ENCODE data around the gene FARP2.
"Not testable (repeated sequence)": the region's sequence is repeated elsewhere in the genome, so short reads cannot be mapped to it uniquely, and the experiment has no call there.

FARP2 gene

GRCh38 chr2:241525818-241526780 lies 170.0 kb downstream of the FARP2 start:
- H2AFZ ChIP-seq (ENCODE audit: low read length); H3K27ac ChIP-seq (replicated peaks; ENCODE audit: low read length); H3K14ac ChIP-seq (ENCODE audit: low read length); H3K79me1 ChIP-seq (ENCODE audit: low read depth, low read length); H3K9me3 ChIP-seq (replicated peaks in 1 of 2; ENCODE audit: control insufficient read depth in 2 of 2, insufficient read depth in 1 of 2, low read depth in 1 of 2, low read length in 2 of 2); H3K4me3 ChIP-seq (ENCODE audit: low read length in 2 of 2); H2BK120ac ChIP-seq (ENCODE audit: low read depth, low read length); H2BK15ac ChIP-seq (ENCODE audit: low read length); H3K23ac ChIP-seq (ENCODE audit: low read depth, low read length, poor library complexity); H3K4me1 ChIP-seq (ENCODE audit: control insufficient read depth in 2 of 2, insufficient read depth in 1 of 2, low read depth in 1 of 2, low read length in 2 of 2); H4K91ac ChIP-seq (ENCODE audit: low read depth, low read length, poor library complexity); H2BK5ac ChIP-seq (ENCODE audit: low read length); DNase-seq (ENCODE audit: low spot score); H2AK5ac ChIP-seq (ENCODE audit: low read depth, low read length); H3K4me2 ChIP-seq (ENCODE audit: insufficient read depth, low read length, poor library complexity, severe bottlenecking); H3K4ac ChIP-seq (ENCODE audit: low read length); H3K36me3 ChIP-seq (replicated peaks in 1 of 2; ENCODE audit: control insufficient read depth in 2 of 2, insufficient read depth in 2 of 2, low read length in 2 of 2); H3K18ac ChIP-seq (ENCODE audit: low read length); H2BK12ac ChIP-seq (ENCODE audit: low read length); H3K9ac ChIP-seq (ENCODE audit: low read depth, low read length, poor library complexity); H4K8ac ChIP-seq (ENCODE audit: low read depth, low read length); H3K27me3 ChIP-seq (ENCODE audit: control insufficient read depth in 3 of 3, insufficient read depth in 3 of 3, low read depth in 1 of 3, low read length in 3 of 3): not testable (repeated sequence)
- WGBS, 2 donors (ENCODE audit: extremely low coverage in 2 of 2, insufficient read length in 2 of 2, insufficient replicate concordance in 1 of 2), result no CpG with 5 or more reads among the region's 31 CpGs

- Histone ChIP-seq H2BK120ac (ENCODE audit: low read depth, low read length) (no peak overlapping the region), H3K23ac (ENCODE audit: low read depth, low read length, poor library complexity) (no peak overlapping the region), H3K4ac (ENCODE audit: low read length) (no peak overlapping the region), H3K4me2 (ENCODE audit: insufficient read depth, low read length, poor library complexity, severe bottlenecking) (no peak overlapping the region), H3K27ac (replicated peaks; ENCODE audit: low read length) (no peak overlapping the region), H3K4me3 (ENCODE audit: low read length in 2 of 2) (no peak overlapping the region), H4K91ac (ENCODE audit: low read depth, low read length, poor library complexity) (no peak overlapping the region), H2AK5ac (ENCODE audit: low read depth, low read length) (no peak overlapping the region), H4K8ac (ENCODE audit: low read depth, low read length) (no peak overlapping the region), H3K27me3 (ENCODE audit: control insufficient read depth in 3 of 3, insufficient read depth in 3 of 3, low read depth in 1 of 3, low read length in 3 of 3) (peaks cover 0 to 13% (median 0%) of the 10 kb centered on the region in 3 experiments), H3K9me3 (replicated peaks in 1 of 2; ENCODE audit: control insufficient read depth in 2 of 2, insufficient read depth in 1 of 2, low read depth in 1 of 2, low read length in 2 of 2) (peaks cover 0 to 2% of the 10 kb centered on the region in 2 donors), H2BK12ac (ENCODE audit: low read length) (no peak overlapping the region), H2BK15ac (ENCODE audit: low read length) (no peak overlapping the region), H3K14ac (ENCODE audit: low read length) (no peak overlapping the region), H3K4me1 (ENCODE audit: control insufficient read depth in 2 of 2, insufficient read depth in 1 of 2, low read depth in 1 of 2, low read length in 2 of 2) (peaks cover 2 to 12% of the 10 kb centered on the region in 2 donors), H3K36me3 (replicated peaks in 1 of 2; ENCODE audit: control insufficient read depth in 2 of 2, insufficient read depth in 2 of 2, low read length in 2 of 2) (no peaks in the 10 kb centered on the region), H3K18ac (ENCODE audit: low read length) (no peak overlapping the region), H3K79me1 (ENCODE audit: low read depth, low read length) (no peaks in the 10 kb centered on the region), H2AFZ (ENCODE audit: low read length) (no peak overlapping the region), H3K9ac (ENCODE audit: low read depth, low read length, poor library complexity) (no peak overlapping the region), H2BK5ac (ENCODE audit: low read length) (peak overlapping the region; percentile 39)
- no peak for DNase-seq (ENCODE audit: low spot score)
- no CpG with 5 or more reads among the region's 8 CpGs for WGBS, 2 donors (ENCODE audit: extremely low coverage in 2 of 2, insufficient read length in 2 of 2, insufficient replicate concordance in 1 of 2)
Observed at GRCh38 chr2:241530571-241530970, 174.5 kb downstream of the FARP2 start.

- no peak overlapping the region for H3K9ac ChIP-seq (ENCODE audit: low read depth, low read length, poor library complexity)
- H3K27me3 ChIP-seq (ENCODE audit: control insufficient read depth in 3 of 3, insufficient read depth in 3 of 3, low read depth in 1 of 3, low read length in 3 of 3), result peaks cover 0 to 16% (median 0%) of the 10 kb centered on the region in 3 experiments
- DNase-seq (ENCODE audit: low spot score), result no peak
- H3K23ac ChIP-seq (ENCODE audit: low read depth, low read length, poor library complexity), result no peak overlapping the region
- peak overlapping the region; percentile 39 for H2BK5ac ChIP-seq (ENCODE audit: low read length)
- H3K27ac ChIP-seq (replicated peaks; ENCODE audit: low read length), result no peak overlapping the region
- H2AFZ ChIP-seq (ENCODE audit: low read length), result no peak overlapping the region
- H2BK120ac ChIP-seq (ENCODE audit: low read depth, low read length), result no peak overlapping the region
- H2AK5ac ChIP-seq (ENCODE audit: low read depth, low read length), result no peak overlapping the region
- H4K8ac ChIP-seq (ENCODE audit: low read depth, low read length), result no peak overlapping the region
- H3K9me3 ChIP-seq (replicated peaks in 1 of 2; ENCODE audit: control insufficient read depth in 2 of 2, insufficient read depth in 1 of 2, low read depth in 1 of 2, low read length in 2 of 2), result peaks cover 0 to 2% of the 10 kb centered on the region in 2 donors
- no peak overlapping the region for H3K4me3 ChIP-seq (ENCODE audit: low read length in 2 of 2)
- H2BK12ac ChIP-seq (ENCODE audit: low read length), result no peak overlapping the region
- no peak overlapping the region for H2BK15ac ChIP-seq (ENCODE audit: low read length)
- no peak overlapping the region for H3K4ac ChIP-seq (ENCODE audit: low read length)
- H3K18ac ChIP-seq (ENCODE audit: low read length), result no peak overlapping the region
- no peak overlapping the region for H4K91ac ChIP-seq (ENCODE audit: low read depth, low read length, poor library complexity)
- no peak overlapping the region for H3K14ac ChIP-seq (ENCODE audit: low read length)
- H3K36me3 ChIP-seq (replicated peaks in 1 of 2; ENCODE audit: control insufficient read depth in 2 of 2, insufficient read depth in 2 of 2, low read length in 2 of 2), result no peaks in the 10 kb centered on the region
- H3K4me1 ChIP-seq (ENCODE audit: control insufficient read depth in 2 of 2, insufficient read depth in 1 of 2, low read depth in 1 of 2, low read length in 2 of 2), result peaks cover 6 to 15% of the 10 kb centered on the region in 2 donors
- no peaks in the 10 kb centered on the region for H3K79me1 ChIP-seq (ENCODE audit: low read depth, low read length)
- no CpG with 5 or more reads among the region's 13 CpGs for WGBS, 2 donors (ENCODE audit: extremely low coverage in 2 of 2, insufficient read length in 2 of 2, insufficient replicate concordance in 1 of 2)
- no peak overlapping the region for H3K4me2 ChIP-seq (ENCODE audit: insufficient read depth, low read length, poor library complexity, severe bottlenecking)
Observed at GRCh38 chr2:241531161-241531722, 175.2 kb downstream of the FARP2 start.

GRCh38 chr2:241532168-241532567 lies 176.1 kb downstream of the FARP2 start:
- no peak overlapping the region for H2BK120ac ChIP-seq (ENCODE audit: low read depth, low read length)
- H3K79me1 ChIP-seq (ENCODE audit: low read depth, low read length), result no peaks in the 10 kb centered on the region
- H4K91ac ChIP-seq (ENCODE audit: low read depth, low read length, poor library complexity), result no peak overlapping the region
- H2AFZ ChIP-seq (ENCODE audit: low read length), result no peak overlapping the region
- H3K18ac ChIP-seq (ENCODE audit: low read length), result peak overlapping the region; percentile 58
- H3K27ac ChIP-seq (replicated peaks; ENCODE audit: low read length), result no peak overlapping the region
- H3K4ac ChIP-seq (ENCODE audit: low read length), result no peak overlapping the region
- H3K23ac ChIP-seq (ENCODE audit: low read depth, low read length, poor library complexity), result no peak overlapping the region
- no peak for DNase-seq (ENCODE audit: low spot score)
- H2BK5ac ChIP-seq (ENCODE audit: low read length), result no peak overlapping the region
- no peak overlapping the region for H4K8ac ChIP-seq (ENCODE audit: low read depth, low read length)
- no peak overlapping the region for H3K14ac ChIP-seq (ENCODE audit: low read length)
- no peak overlapping the region for H3K4me2 ChIP-seq (ENCODE audit: insufficient read depth, low read length, poor library complexity, severe bottlenecking)
- no peak overlapping the region for H2BK15ac ChIP-seq (ENCODE audit: low read length)
- peak overlapping the region; percentile 32 for H2AK5ac ChIP-seq (ENCODE audit: low read depth, low read length)
- peaks cover 6 to 15% of the 10 kb centered on the region in 2 donors for H3K4me1 ChIP-seq (ENCODE audit: control insufficient read depth in 2 of 2, insufficient read depth in 1 of 2, low read depth in 1 of 2, low read length in 2 of 2)
- no peak overlapping the region for H2BK12ac ChIP-seq (ENCODE audit: low read length)
- H3K9me3 ChIP-seq (replicated peaks in 1 of 2; ENCODE audit: control insufficient read depth in 2 of 2, insufficient read depth in 1 of 2, low read depth in 1 of 2, low read length in 2 of 2), result no peaks in the 10 kb centered on the region
- no peaks in the 10 kb centered on the region for H3K36me3 ChIP-seq (replicated peaks in 1 of 2; ENCODE audit: control insufficient read depth in 2 of 2, insufficient read depth in 2 of 2, low read length in 2 of 2)
- H3K4me3 ChIP-seq (ENCODE audit: low read length in 2 of 2), result no peak overlapping the region
- WGBS, 2 donors (ENCODE audit: extremely low coverage in 2 of 2, insufficient read length in 2 of 2, insufficient replicate concordance in 1 of 2), result no CpG with 5 or more reads among the region's 8 CpGs
- H3K27me3 ChIP-seq (ENCODE audit: control insufficient read depth in 3 of 3, insufficient read depth in 3 of 3, low read depth in 1 of 3, low read length in 3 of 3), result peaks cover 0 to 19% (median 0%) of the 10 kb centered on the region in 3 experiments
- no peak overlapping the region for H3K9ac ChIP-seq (ENCODE audit: low read depth, low read length, poor library complexity)
